ENCODE results near the gene CTCF. TPM values are rescaled to one million over a fixed set of nuclear protein-coding genes. Genes with fewer than 3 reads are reported as not detected.
A peak's percentile ranks its signal among the peaks of the same experiment; 100 is the strongest.

CTCF gene
- total RNA-seq, 2 donors from 2014 or later: 55.5 to 71.1 TPM

DNA sequence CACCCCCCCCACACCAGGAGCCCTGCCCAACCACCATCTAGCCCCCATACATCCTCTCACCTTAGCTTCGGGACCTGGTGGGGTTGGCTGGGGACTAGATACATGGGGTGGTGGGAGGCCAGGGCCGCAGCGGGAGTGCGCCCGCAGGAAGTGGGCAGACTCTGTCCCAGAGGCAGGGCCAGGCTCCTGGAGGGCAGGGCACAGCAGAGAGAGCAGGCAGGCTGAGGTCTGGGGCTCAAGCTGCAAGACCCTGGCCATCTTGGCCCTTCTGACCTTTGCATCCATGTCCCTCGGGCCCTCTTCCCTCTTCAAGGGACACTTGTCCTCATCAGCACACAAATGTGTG, 101.5 kb downstream of the CTCF start:
- Mint-ChIP-seq H3K4me3 (no peak overlapping the region), H3K27ac (no peak overlapping the region), H3K9me3 (no peaks in the 10 kb centered on the region), H3K27me3 (ENCODE audit: low read depth) (no peaks in the 10 kb centered on the region), H3K4me1 (ENCODE audit: low read depth) (peaks cover 50% of the 10 kb centered on the region), H3K36me3 (ENCODE audit: insufficient read depth in 2 of 2) (peaks cover 5 to 7% of the 10 kb centered on the region in 2 donors)
- DNase-seq (no peak), ATAC-seq (replicated peaks in 1 of 2) (no peak)

DNA sequence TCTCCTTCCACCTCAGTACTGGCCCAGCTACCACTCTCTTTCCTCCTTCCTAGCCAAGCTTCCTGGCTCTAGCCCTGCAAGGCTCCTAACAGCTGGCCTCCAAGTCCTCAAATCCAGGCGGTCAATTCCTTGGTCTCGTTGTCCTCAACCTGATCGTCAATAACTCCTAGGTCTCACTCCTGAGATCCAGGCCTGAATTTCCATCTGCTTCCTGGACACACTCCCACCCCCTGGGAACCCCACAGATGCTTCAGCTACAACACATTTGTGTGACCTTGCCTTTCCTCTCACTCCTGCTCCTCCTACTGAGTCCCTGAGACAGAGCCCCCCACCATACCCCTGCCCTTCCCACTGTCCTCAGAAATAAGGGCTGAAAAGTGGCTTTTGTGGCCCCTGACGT, 101.9 kb downstream of the CTCF start:
- H3K27ac Mint-ChIP-seq: no peak overlapping the region
- no peak for ATAC-seq (replicated peaks in 1 of 2)

DNA sequence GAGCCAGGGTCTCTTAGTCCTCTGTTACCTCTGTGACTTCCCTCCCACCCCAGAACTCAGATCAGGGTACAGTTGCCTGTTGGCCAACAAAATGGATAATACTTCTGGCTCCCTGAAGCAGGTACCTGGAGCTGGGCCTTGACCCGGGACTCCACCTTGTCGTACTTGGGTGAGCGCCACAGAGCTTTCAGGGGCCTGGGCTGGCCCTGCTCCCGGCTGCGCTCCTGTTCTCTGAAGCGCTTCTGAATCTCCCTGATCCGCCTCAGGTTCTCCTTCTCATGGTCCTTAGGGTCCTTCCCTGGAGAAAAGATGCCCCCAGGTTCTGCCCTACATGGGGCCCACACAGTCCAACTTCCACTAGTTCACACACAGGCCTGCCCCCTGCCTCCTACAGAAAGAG, 102.5 kb downstream of the CTCF start:
- H3K36me3 Mint-ChIP-seq (ENCODE audit: insufficient read depth in 2 of 2): peaks cover 1 to 2% of the 10 kb centered on the region in 2 donors

More for the DNA sequence above, 101.9 kb downstream of the CTCF start:
- no peak for DNase-seq
- Mint-ChIP-seq H3K4me1 (ENCODE audit: low read depth) (peaks cover 46% of the 10 kb centered on the region), H3K36me3 (ENCODE audit: insufficient read depth in 2 of 2) (peaks cover 5% of the 10 kb centered on the region in 2 donors), H3K9me3 (no peaks in the 10 kb centered on the region), H3K4me3 (no peak overlapping the region), H3K27me3 (ENCODE audit: low read depth) (no peaks in the 10 kb centered on the region)

DNA sequence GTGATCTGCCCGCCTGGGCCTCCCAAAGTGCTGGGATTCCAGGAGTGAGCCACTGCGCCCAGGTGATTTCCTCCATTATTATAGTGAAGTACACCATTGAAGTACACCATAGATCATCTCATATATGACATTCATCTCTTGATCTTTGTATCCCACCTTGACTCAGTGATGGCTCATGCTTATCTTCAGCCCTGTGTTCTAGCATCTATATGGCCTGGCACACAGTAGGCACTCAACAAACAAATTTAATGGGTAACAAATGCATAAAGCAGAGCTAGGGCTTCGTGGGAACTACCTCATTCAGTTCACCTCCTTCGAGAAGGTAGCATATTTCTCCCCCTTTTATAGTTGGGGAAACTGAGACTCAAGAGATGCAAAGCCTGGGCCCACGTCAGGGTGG, 103.3 kb downstream of the CTCF start:
- H3K27ac Mint-ChIP-seq: no peak overlapping the region
- DNase-seq (no peak), ATAC-seq (replicated peaks in 1 of 2) (no peak)
- peaks cover 0 to 1% of the 10 kb centered on the region in 2 donors for H3K36me3 Mint-ChIP-seq (ENCODE audit: insufficient read depth in 2 of 2)
- H3K4me3 Mint-ChIP-seq: peak overlapping the region; percentile 79 to 81
- H3K4me1 Mint-ChIP-seq (ENCODE audit: low read depth): peaks cover 44% of the 10 kb centered on the region
- no peaks in the 10 kb centered on the region for H3K27me3 Mint-ChIP-seq (ENCODE audit: low read depth)
- H3K9me3 Mint-ChIP-seq: no peaks in the 10 kb centered on the region

More for the DNA sequence above, 102.5 kb downstream of the CTCF start:
- H3K4me1 Mint-ChIP-seq (ENCODE audit: low read depth): peaks cover 44% of the 10 kb centered on the region
- no peak overlapping the region for H3K27ac Mint-ChIP-seq
- DNase-seq (no peak), ATAC-seq (replicated peaks in 1 of 2) (no peak)
- no peaks in the 10 kb centered on the region for H3K9me3 Mint-ChIP-seq
- H3K4me3 Mint-ChIP-seq: no peak overlapping the region
- H3K27me3 Mint-ChIP-seq (ENCODE audit: low read depth): no peaks in the 10 kb centered on the region

DNA sequence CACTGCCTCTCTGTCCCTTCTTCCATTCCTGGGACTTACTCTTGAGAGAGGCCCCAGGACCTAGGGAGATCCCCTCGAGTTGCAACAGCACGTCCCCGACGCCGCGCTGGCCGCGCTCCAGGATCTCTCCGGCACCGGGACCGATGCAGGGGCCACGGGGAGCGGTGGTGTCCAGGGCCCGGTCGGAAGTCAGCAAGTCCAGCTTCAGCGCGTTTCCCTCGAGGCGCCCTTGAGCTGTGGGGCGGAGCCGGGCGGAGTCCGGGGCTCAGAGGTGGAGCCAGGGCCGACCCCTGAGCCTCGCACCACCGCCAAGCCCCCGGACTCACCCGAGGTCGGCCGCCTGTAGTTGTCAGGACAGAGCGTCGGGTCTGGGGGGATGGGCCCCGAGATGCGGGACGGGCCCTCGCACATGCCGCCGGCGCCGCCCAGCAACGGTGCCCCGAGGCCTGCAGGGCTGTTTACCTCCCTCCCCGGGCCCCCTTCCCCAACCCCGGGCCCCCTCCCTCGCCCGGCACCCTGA, 103.8 kb downstream of the CTCF start:
- DNase-seq (peak in 1 of 2 donors; percentile 32), ATAC-seq (replicated peaks in 1 of 2) (peak; percentile 2 to 25)
- H3K4me1 Mint-ChIP-seq (ENCODE audit: low read depth): peaks cover 43% of the 10 kb centered on the region
- no peak overlapping the region for H3K27ac Mint-ChIP-seq
- peaks cover 0 to 1% of the 10 kb centered on the region in 2 donors for H3K36me3 Mint-ChIP-seq (ENCODE audit: insufficient read depth in 2 of 2)
- no peaks in the 10 kb centered on the region for H3K9me3 Mint-ChIP-seq
- no peaks in the 10 kb centered on the region for H3K27me3 Mint-ChIP-seq (ENCODE audit: low read depth)
- peak overlapping the region; percentile 81 to 93 for H3K4me3 Mint-ChIP-seq

DNA sequence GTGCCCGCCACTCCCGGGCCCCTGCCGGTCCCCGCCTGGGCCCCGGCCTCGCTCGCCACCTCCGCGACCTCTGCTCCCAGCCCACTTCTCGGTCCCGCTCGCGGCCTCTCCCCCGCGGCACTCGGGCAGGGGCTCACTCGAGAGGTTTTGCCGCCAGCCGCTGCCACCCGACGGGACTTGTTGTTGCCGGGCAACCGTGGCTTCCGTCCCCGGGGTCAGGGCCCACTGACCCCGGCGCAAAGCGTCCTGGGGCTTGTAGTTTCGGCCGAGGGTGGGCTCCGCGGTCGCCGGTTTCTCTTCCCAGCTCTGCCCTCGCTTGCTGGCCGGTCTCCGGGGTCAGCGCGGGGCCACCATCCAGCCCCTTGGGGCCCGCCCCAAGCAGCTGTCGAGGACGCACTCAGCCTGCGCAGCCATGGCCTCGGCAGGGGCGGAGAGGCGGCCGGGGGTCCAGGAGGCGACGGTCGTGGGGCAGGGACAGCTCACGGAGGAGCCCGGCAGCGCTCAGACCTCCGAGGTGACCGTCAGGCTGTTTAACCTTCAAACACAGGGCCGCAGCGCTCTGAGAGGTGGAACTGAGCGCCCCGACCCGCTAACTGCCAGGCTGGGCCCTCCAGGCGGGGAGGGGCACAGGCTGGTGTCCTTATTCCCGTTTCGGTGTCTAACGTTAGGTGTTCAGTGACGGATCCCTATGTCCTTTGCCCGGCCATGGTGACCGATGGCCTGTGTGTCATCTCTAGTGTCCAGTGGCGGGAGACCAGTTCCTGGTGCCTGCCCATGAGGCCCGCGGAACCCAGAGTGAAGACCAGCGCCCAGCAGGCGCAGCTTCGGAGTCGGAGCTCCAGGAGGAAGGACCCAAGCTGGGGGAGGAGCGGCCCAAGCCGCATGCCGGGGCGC, 104.5 kb downstream of the CTCF start, which contains the start of the genes C16orf86 and ENKD1:
Gene C16orf86, plus strand, starts transcription at position 256 of the 894 bp plus-strand sequence. Its CDS starts 157 bp downstream, at position 413.
Gene ENKD1, minus strand, starts transcription at position 192 of the 894 bp plus-strand sequence. CDS start 308 bp downstream, outside the sequence.
- Mint-ChIP-seq H3K4me1 (ENCODE audit: low read depth) (peaks cover 36% of the 10 kb centered on the region), H3K4me3 (peak within 1 kb of the TSS; percentile 93 to 96), H3K9me3 (no peaks in the 10 kb centered on the region), H3K27me3 (ENCODE audit: low read depth) (no peaks in the 10 kb centered on the region), H3K27ac (no peak within 1 kb of the TSS), H3K36me3 (ENCODE audit: insufficient read depth in 2 of 2) (peaks cover 0 to 1% of the 10 kb centered on the region in 2 donors)
- DNase-seq (peak; percentile 86 to 88), ATAC-seq (replicated peaks in 1 of 2) (peak; percentile 75 to 79)

DNA sequence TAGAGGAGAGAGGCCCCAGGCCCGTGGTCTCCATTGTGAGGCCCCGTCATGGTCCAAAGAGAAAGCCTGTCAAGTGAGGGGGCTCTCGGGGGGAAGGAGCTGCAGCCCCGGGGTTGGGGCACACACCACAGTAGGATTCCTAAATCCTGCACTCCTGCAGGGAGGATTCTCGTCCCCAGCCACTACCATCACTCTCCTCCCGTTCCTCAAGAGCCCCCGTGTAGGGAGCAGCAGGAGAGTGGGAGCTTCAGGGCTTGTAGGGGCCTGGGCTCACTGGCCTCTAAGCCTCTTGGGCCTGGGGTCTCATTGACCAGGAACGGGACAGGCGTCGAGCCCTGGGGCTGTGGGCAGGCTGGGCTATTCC, 105.1 kb downstream of the CTCF start:
- Mint-ChIP-seq H3K4me3 (peak overlapping the region; percentile 93 to 96), H3K9me3 (no peaks in the 10 kb centered on the region), H3K27me3 (ENCODE audit: low read depth) (no peaks in the 10 kb centered on the region), H3K36me3 (ENCODE audit: insufficient read depth in 2 of 2) (peaks cover 0 to 1% of the 10 kb centered on the region in 2 donors), H3K4me1 (ENCODE audit: low read depth) (peaks cover 34% of the 10 kb centered on the region), H3K27ac (no peak overlapping the region)
- no peak for DNase-seq
- ATAC-seq (replicated peaks in 1 of 2): no peak

DNA sequence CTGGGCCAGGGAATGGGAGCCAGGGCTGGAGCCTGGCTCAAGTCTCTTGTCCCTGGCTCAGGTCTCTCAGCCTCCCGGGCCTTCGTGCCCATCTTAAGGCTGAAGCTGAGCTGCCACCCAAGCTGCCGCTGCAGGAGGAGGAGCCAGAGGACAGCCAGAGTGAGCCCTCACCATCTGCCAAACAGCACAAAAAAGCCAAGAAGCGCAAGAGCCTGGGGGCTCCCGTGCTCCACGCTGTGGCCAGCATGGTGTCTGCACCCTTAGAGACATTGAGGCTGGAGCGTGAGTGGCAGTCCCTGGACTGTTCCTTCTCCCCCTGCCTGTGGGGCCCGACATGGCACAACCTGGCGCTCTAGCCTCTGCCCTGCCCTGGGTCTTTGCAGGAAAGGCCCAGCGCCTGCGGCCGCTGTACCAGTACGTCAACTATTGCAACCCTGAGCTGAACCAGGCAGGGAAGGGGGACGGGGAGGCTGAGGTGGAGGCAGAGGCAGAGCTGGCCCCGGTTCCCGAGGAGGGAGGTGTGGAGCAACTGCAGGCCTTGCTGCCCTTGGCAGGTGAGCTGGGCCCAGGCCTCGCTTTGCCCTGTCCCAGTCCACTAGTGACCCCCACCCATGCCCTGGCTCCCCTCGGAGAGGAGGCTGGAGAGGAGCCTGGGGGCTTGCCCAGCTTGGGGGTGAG, 105.6 kb downstream of the CTCF start:
- Mint-ChIP-seq H3K9me3 (no peaks in the 10 kb centered on the region), H3K27ac (no peak overlapping the region), H3K27me3 (ENCODE audit: low read depth) (no peaks in the 10 kb centered on the region), H3K36me3 (ENCODE audit: insufficient read depth in 2 of 2) (peaks cover 0 to 1% of the 10 kb centered on the region in 2 donors), H3K4me1 (ENCODE audit: low read depth) (peaks cover 34% of the 10 kb centered on the region), H3K4me3 (peak overlapping the region; percentile 93 to 96)
- ATAC-seq (replicated peaks in 1 of 2) (peak; percentile 88 to 90), DNase-seq (peak; percentile 84 to 90)

DNA sequence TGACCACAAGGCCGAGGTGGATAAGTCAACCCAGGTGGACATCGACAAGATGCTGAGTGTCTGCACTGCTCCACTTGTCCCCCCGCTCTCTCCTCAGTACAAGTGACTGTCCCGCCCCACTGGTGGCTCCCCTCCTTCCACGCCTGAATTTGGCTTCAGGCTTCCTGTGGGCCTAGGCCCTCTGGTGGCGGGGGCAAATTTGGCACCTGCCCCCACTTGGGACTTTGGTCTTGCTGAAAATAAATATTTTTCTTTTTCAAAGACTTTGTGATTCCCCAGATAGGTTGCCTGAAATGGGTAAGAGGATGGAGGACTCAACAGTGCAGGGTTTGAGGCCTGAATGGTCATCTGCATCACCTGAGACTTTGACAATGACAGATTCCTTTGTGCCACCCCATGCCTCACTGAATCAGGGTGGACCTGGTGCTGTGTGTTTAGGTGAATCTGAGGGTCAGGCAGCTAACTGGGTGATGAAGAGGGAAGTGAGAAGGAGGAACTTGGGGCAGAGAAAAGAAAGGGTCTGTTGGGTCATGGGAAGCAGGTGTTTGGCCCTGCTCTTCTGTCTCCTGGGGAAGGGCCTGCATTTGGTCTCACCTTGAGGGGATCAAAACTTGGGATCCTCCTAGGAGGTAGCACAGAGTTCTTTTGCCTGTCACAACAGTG, 106.3 kb downstream of the CTCF start:
- Mint-ChIP-seq H3K4me3 (no peak overlapping the region), H3K4me1 (ENCODE audit: low read depth) (peaks cover 34% of the 10 kb centered on the region), H3K9me3 (no peaks in the 10 kb centered on the region), H3K27me3 (ENCODE audit: low read depth) (no peaks in the 10 kb centered on the region), H3K27ac (no peak overlapping the region), H3K36me3 (ENCODE audit: insufficient read depth in 2 of 2) (peaks cover 0 to 1% of the 10 kb centered on the region in 2 donors)
- ATAC-seq (replicated peaks in 1 of 2): no peak
- peak in 1 of 2 donors; percentile 48 for DNase-seq

DNA sequence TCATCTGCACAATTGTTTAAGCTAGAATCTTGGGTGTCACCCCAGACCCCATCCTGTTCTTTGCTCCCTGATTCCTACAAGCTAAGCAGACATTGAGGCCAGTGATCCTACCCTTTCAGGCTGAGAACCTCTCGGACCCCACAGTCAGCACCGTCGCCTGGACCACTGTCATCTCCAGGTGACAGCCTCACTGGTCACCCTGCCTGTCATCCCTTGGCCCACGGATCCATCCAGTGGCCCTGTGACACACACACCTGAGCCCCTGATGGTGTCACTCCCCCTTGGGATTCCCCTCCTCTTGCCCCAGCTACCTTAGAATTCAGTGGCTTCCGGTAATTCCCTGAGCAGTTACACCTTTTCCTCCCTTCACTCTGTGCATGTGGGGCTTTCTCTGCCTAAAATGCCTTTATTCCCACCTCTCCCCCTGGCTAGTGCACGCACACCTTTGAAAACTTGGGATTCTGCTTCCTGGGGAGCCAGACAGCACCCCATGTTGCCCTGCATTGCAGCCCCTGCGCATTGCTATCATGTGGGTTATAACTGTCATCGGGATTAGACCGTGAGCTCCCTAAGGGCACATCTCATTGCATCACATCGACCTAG, 107.3 kb downstream of the CTCF start:
- Mint-ChIP-seq H3K4me3 (peak overlapping the region in 1 of 2 donors; percentile 13), H3K36me3 (ENCODE audit: insufficient read depth in 2 of 2) (peaks cover 0 to 1% of the 10 kb centered on the region in 2 donors), H3K27ac (no peak overlapping the region), H3K27me3 (ENCODE audit: low read depth) (no peaks in the 10 kb centered on the region), H3K4me1 (ENCODE audit: low read depth) (peaks cover 31% of the 10 kb centered on the region), H3K9me3 (no peaks in the 10 kb centered on the region)
- DNase-seq (no peak), ATAC-seq (replicated peaks in 1 of 2) (no peak)

DNA sequence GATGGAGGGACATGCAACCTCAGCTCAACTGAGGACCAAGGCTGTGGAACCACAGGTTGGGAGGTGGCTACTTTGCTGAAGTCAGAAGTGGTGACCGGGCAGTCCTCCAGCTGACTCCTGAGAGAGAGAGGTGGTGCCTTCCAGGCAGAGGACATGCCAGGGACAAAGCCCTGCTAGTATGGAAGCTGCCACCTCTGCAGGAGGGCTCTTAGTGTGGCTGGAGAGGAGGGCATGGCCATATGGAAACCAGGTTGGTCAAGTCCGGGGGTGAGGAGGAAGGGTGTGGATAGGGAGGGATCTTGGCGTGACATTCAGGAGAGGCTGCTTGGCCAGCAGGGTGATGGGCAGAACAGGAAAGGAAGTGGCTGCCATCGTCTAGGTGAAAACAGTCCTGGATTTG, 110.0 kb downstream of the CTCF start:
- ATAC-seq (replicated peaks in 1 of 2): no peak
- H3K9me3 Mint-ChIP-seq: no peaks in the 10 kb centered on the region
- H3K36me3 Mint-ChIP-seq (ENCODE audit: insufficient read depth in 2 of 2): no peaks in the 10 kb centered on the region
- no peak overlapping the region for H3K27ac Mint-ChIP-seq
- no peak overlapping the region for H3K4me3 Mint-ChIP-seq
- peaks cover 8% of the 10 kb centered on the region for H3K4me1 Mint-ChIP-seq (ENCODE audit: low read depth)
- H3K27me3 Mint-ChIP-seq (ENCODE audit: low read depth): no peaks in the 10 kb centered on the region
- DNase-seq: no peak

Data from activated T-cell treated with anti-CD3 and anti-CD28 coated beads, Interleukin-2, amount 50 U/mL, for 72 hours (primary cell).